ENCODE measurements around the gene LHX3.

DNA sequence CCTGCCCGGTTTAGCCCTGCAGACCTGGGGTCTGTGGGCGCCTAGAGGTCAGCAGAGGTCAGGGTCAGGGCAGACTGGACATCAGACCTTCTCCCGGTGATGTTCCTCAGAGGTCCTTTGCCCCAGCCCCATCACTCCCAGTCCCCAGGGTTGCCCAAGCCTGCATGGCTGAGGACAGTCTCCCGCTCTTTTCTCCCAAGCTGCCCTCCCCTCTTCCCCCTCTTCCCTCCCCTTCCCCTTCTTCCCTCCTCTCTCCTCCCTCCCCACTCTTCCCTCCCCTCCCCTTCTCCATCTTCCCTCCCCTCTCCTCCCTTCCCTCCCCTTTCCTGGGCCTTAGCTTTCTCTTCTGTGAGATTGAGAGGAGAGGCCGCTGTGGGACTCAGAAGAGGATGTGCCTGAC lies 10.4 kb downstream of the LHX3 start:
- TF ChIP-seq, protein P1, sequence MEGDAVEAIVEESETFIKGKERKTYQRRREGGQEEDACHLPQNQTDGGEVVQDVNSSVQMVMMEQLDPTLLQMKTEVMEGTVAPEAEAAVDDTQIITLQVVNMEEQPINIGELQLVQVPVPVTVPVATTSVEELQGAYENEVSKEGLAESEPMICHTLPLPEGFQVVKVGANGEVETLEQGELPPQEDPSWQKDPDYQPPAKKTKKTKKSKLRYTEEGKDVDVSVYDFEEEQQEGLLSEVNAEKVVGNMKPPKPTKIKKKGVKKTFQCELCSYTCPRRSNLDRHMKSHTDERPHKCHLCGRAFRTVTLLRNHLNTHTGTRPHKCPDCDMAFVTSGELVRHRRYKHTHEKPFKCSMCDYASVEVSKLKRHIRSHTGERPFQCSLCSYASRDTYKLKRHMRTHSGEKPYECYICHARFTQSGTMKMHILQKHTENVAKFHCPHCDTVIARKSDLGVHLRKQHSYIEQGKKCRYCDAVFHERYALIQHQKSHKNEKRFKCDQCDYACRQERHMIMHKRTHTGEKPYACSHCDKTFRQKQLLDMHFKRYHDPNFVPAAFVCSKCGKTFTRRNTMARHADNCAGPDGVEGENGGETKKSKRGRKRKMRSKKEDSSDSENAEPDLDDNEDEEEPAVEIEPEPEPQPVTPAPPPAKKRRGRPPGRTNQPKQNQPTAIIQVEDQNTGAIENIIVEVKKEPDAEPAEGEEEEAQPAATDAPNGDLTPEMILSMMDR (conservative IDR thresholded peaks at IDR 0.05): no peak
- no peak for TF ChIP-seq EZH2 (IDR thresholded peaks at IDR 0.05; ENCODE audit: low read depth)

All from PC-9 (cell line).